Fibroblast of lung (primary cell): Measurements from ENCODE around the gene LVRN. TPM values are rescaled to one million over a fixed set of nuclear protein-coding genes. Genes with fewer than 3 reads are reported as not detected.

Source experiments
- DNase-seq, 2 donors: peaks; one replicate each; pipeline versions ENCODE4 v3.0.0 to v3.0.0-alpha.2; 2010; ENCODE audit warnings: low read depth in 2 of 2
- H2AFZ ChIP-seq: 2 replicates; pipeline ENCODE4 v1.5.1; 2012; ENCODE audit warnings: low read length, control low read depth, inconsistent platforms
- H3K27ac ChIP-seq: 2 replicates; pipeline ENCODE4 v1.5.1; 2011; ENCODE audit warnings: low read length, control low read depth; ENCODE audit not compliant: insufficient read depth
- H3K27me3 ChIP-seq: 2 replicates; pipeline ENCODE4 v1.5.1; 2011; ENCODE audit warnings: mild to moderate bottlenecking, low read length; ENCODE audit not compliant: control insufficient read depth, insufficient read depth
- H3K36me3 ChIP-seq: 2 replicates; pipeline ENCODE4 v1.5.1; 2011; ENCODE audit warnings: low read length; ENCODE audit not compliant: control insufficient read depth, insufficient read depth
- H3K4me1 ChIP-seq: 2 replicates; pipeline ENCODE4 v1.5.1; 2011; ENCODE audit warnings: low read length; ENCODE audit not compliant: control insufficient read depth, insufficient read depth; ENCODE audit errors: extremely low read depth
- H3K4me2 ChIP-seq: 2 replicates; pipeline ENCODE4 v1.5.1; 2011; ENCODE audit warnings: low read length, control low read depth; ENCODE audit not compliant: insufficient read depth; ENCODE audit errors: extremely low read depth
- H3K4me3 ChIP-seq, 4 experiments: fragments of 200-600 bp in 1 of 4; sonication (generic) in 1 of 4; replicated peaks in 1 of 4; 2 replicates each; pipeline ENCODE4 v1.5.1; 2011 to 2016; ENCODE audit warnings: low read length in 4 of 4, low read depth in 3 of 4, mild to moderate bottlenecking in 3 of 4, control low read depth in 2 of 4, inconsistent platforms in 1 of 4, mixed read lengths in 1 of 4; ENCODE audit not compliant: insufficient read depth in 1 of 4; ENCODE audit errors: control extremely low read depth in 1 of 4
- H3K79me2 ChIP-seq: 2 replicates; pipeline ENCODE4 v1.5.1; 2012; ENCODE audit warnings: mild to moderate bottlenecking, low read length, inconsistent platforms; ENCODE audit not compliant: control insufficient read depth, insufficient read depth
- H3K9ac ChIP-seq: 2 replicates; pipeline ENCODE4 v1.5.1; 2011; ENCODE audit warnings: mild to moderate bottlenecking, low read length, control low read depth; ENCODE audit not compliant: insufficient read depth
- H3K9me3 ChIP-seq: 2 replicates; pipeline ENCODE4 v1.5.1; 2012; ENCODE audit warnings: low read depth, low read length; ENCODE audit not compliant: control insufficient read depth, insufficient read depth
- H4K20me1 ChIP-seq: 2 replicates; pipeline ENCODE4 v1.5.1; 2011; ENCODE audit warnings: low read length; ENCODE audit not compliant: control insufficient read depth, insufficient read depth; ENCODE audit errors: extremely low read depth
- CTCF ChIP-seq, 2 donors: IDR thresholded peaks in 1 of 2; conservative IDR thresholded peaks in 1 of 2; 1 replicate in 1 of 2; 2 replicates in 1 of 2; pipeline ENCODE4 v1.5.1; 2011 to 2012; ENCODE audit warnings: low read length in 2 of 2, control low read depth in 1 of 2, inconsistent platforms in 1 of 2, low read depth in 1 of 2, mild to moderate bottlenecking in 1 of 2
- EZH2 ChIP-seq: IDR thresholded peaks from 2 replicates; pipeline ENCODE4 v1.5.1; 2012; ENCODE audit warnings: low read length, control low read depth, mild to moderate bottlenecking; ENCODE audit errors: missing control alignments
- polyA plus RNA-seq, 2 donors: library from polyadenylated mRNA; depleted of rRNA in 1 of 2; stranded (reverse) in 1 of 2; unstranded in 1 of 2; fragments of >200 nt; gene quantifications; 2 replicates each; pipeline ENCODE4 v1.2.1, GENCODE V29; 2011 to 2012; ENCODE audit warnings: missing spikeins in 1 of 2
- total RNA-seq: library from RNA; depleted of rRNA; stranded (reverse); fragments of >200 nt; gene quantifications from 2 replicates; pipeline ENCODE4 v1.2.1, GENCODE V29; 2014

The LVRN gene
- total and polyA plus RNA-seq, 2 donors (not counting 1 experiment from before 2014, with no cell fraction given): 0.10 to 0.17 TPM

DNA sequence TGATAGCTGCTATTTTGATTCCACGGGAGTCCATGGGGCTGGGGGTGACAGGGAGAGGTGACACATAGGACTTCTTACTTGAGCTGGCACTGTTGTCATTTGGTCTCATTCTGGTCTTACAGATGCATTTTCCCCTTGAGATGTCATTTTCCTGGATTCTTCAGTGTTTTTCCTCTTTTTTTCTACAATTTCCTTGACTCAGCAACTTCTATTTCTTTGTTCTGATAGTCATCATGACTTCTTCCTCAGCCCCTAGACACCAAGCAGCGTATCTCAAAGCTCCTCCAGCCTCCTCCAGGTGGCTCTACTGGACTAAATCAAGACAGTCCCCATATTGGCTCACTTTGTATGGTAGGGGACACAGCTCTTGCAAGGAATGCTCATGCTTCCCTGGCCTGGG, 16.5 kb downstream of the LVRN start:
- no peaks in the 10 kb centered on the region for H3K36me3 ChIP-seq
- no peaks in the 10 kb centered on the region for H3K9me3 ChIP-seq
- no peak overlapping the region for H3K4me2 ChIP-seq
- no peak overlapping the region for H2AFZ ChIP-seq
- peaks cover 13% of the 10 kb centered on the region for H3K4me1 ChIP-seq
- TF ChIP-seq CTCF (conservative IDR thresholded peaks at IDR 0.05 in 1 of 2, IDR thresholded peaks at IDR 0.05 in 1 of 2; ENCODE audit: low read depth in 1 of 2, low read length in 2 of 2) (no peak), EZH2 (no peak)
- DNase-seq: no peak
- H4K20me1 ChIP-seq: no peaks in the 10 kb centered on the region
- H3K4me3 ChIP-seq: no peak overlapping the region
- H3K27me3 ChIP-seq: no peaks in the 10 kb centered on the region
- H3K27ac ChIP-seq: no peak overlapping the region
- no peak overlapping the region for H3K9ac ChIP-seq
- no peaks in the 10 kb centered on the region for H3K79me2 ChIP-seq

GRCh38 chr5:115979201-115980041, 17.1 kb downstream of the LVRN start:
- Histone ChIP-seq H3K27me3 (no peaks in the 10 kb centered on the region), H3K27ac (peak overlapping the region; percentile 20), H2AFZ (no peak overlapping the region), H3K9me3 (no peaks in the 10 kb centered on the region), H3K4me2 (no peak overlapping the region), H3K4me1 (peaks cover 13% of the 10 kb centered on the region), H3K4me3 (no peak overlapping the region), H4K20me1 (no peaks in the 10 kb centered on the region), H3K9ac (no peak overlapping the region), H3K36me3 (no peaks in the 10 kb centered on the region), H3K79me2 (no peaks in the 10 kb centered on the region)
- DNase-seq: peak; percentile 23 to 93
- no peak for TF ChIP-seq CTCF (conservative IDR thresholded peaks at IDR 0.05 in 1 of 2, IDR thresholded peaks at IDR 0.05 in 1 of 2; ENCODE audit: low read depth in 1 of 2, low read length in 2 of 2)
- TF ChIP-seq EZH2: no peak

GRCh38 chr5:115983519-115983918, 21.2 kb downstream of the LVRN start:
- no peak for TF ChIP-seq EZH2
- no peak for TF ChIP-seq CTCF (conservative IDR thresholded peaks at IDR 0.05 in 1 of 2, IDR thresholded peaks at IDR 0.05 in 1 of 2; ENCODE audit: low read depth in 1 of 2, low read length in 2 of 2)

More at GRCh38 chr5:115983519-115983918, 21.2 kb downstream of the LVRN start:
- Histone ChIP-seq H3K79me2 (no peaks in the 10 kb centered on the region), H3K4me2 (no peak overlapping the region), H4K20me1 (no peaks in the 10 kb centered on the region), H3K27ac (no peak overlapping the region), H3K4me3 (no peak overlapping the region), H3K9me3 (no peaks in the 10 kb centered on the region), H2AFZ (no peak overlapping the region), H3K9ac (no peak overlapping the region), H3K4me1 (peaks cover 11% of the 10 kb centered on the region), H3K36me3 (no peaks in the 10 kb centered on the region), H3K27me3 (no peaks in the 10 kb centered on the region)
- no peak for DNase-seq
